Measurements from ENCODE around the gene DYNC2H1.
"Not testable (repeated sequence)": the region's sequence is repeated elsewhere in the genome, so short reads cannot be mapped to it uniquely, and the experiment has no call there.

Gene DYNC2H1

GRCh38 chr11:103114836-103115235, 5.6 kb downstream of the DYNC2H1 start:
- no peak for DNase-seq (ENCODE audit: low read depth)

- no peak for DNase-seq (ENCODE audit: low read depth)
Observed at GRCh38 chr11:103125462-103125861, 16.2 kb downstream of the DYNC2H1 start.

- not testable (repeated sequence) for DNase-seq (ENCODE audit: low read depth)
Observed at GRCh38 chr11:103141986-103142385, 32.8 kb downstream of the DYNC2H1 start.

- no peak for DNase-seq (ENCODE audit: low read depth)
Observed at GRCh38 chr11:103147627-103148026, 38.4 kb downstream of the DYNC2H1 start.

- DNase-seq (ENCODE audit: low read depth), result no peak
Observed at GRCh38 chr11:103157542-103157941, 48.3 kb downstream of the DYNC2H1 start.

GRCh38 chr11:103164093-103164796, 55.0 kb downstream of the DYNC2H1 start:
- no peak for DNase-seq (ENCODE audit: low read depth)

- no peak for DNase-seq (ENCODE audit: low read depth)
Observed at GRCh38 chr11:103167166-103167565, 57.9 kb downstream of the DYNC2H1 start.

GRCh38 chr11:103170865-103171264, 61.6 kb downstream of the DYNC2H1 start:
- DNase-seq (ENCODE audit: low read depth), result peak; percentile 4

- no peak for DNase-seq (ENCODE audit: low read depth)
Observed at GRCh38 chr11:103175461-103176129, 66.4 kb downstream of the DYNC2H1 start.

GRCh38 chr11:103183981-103184611, 74.9 kb downstream of the DYNC2H1 start:
- no peak for DNase-seq (ENCODE audit: low read depth)

GRCh38 chr11:103202048-103202651, 92.9 kb downstream of the DYNC2H1 start:
- no peak for DNase-seq (ENCODE audit: low read depth)

GRCh38 chr11:103210543-103210942, 101.3 kb downstream of the DYNC2H1 start:
- no peak for DNase-seq (ENCODE audit: low read depth)

- no peak for DNase-seq (ENCODE audit: low read depth)
Observed at GRCh38 chr11:103215812-103216211, 106.6 kb downstream of the DYNC2H1 start.

- DNase-seq (ENCODE audit: low read depth), result no peak
Observed at GRCh38 chr11:103220133-103220532, 110.9 kb downstream of the DYNC2H1 start.

- DNase-seq (ENCODE audit: low read depth), result no peak
Observed at GRCh38 chr11:103222806-103223205, 113.6 kb downstream of the DYNC2H1 start.

GRCh38 chr11:103228807-103229206, 119.6 kb downstream of the DYNC2H1 start:
- no peak for DNase-seq (ENCODE audit: low read depth)

- DNase-seq (ENCODE audit: low read depth), result peak; percentile 28
Observed at GRCh38 chr11:103234974-103235373, 125.7 kb downstream of the DYNC2H1 start.

- DNase-seq (ENCODE audit: low read depth), result no peak
Observed at GRCh38 chr11:103241574-103241973, 132.3 kb downstream of the DYNC2H1 start.

- no peak for DNase-seq (ENCODE audit: low read depth)
Observed at GRCh38 chr11:103254123-103254522, 144.9 kb downstream of the DYNC2H1 start.

- DNase-seq (ENCODE audit: low read depth), result no peak
Observed at GRCh38 chr11:103257360-103257759, 148.1 kb downstream of the DYNC2H1 start.

GRCh38 chr11:103266167-103266831, 157.1 kb downstream of the DYNC2H1 start:
- DNase-seq (ENCODE audit: low read depth), result no peak

GRCh38 chr11:103272876-103273275, 163.7 kb downstream of the DYNC2H1 start:
- no peak for DNase-seq (ENCODE audit: low read depth)
